GM12878 (cell line): ENCODE results near the gene GAP43. TPM values are rescaled to one million over a fixed set of nuclear protein-coding genes. Genes with fewer than 3 reads are reported as not detected.

ENCODE experiments used
- ATAC-seq: fragments of 200-7000 bp; cut with Tn5 transposase; 3 replicates; pipeline ENCODE4 v1.9.1; 2020; ENCODE audit warnings: mild to moderate bottlenecking, moderate library complexity
- BruUV-seq: library from RNA; stranded (reverse); fragments of 400-500 nt; replicated peaks from 2 replicates; lab custom pipeline; 2021; lab: Mats Ljungman, UMichigan
- CTCF ChIA-PET: fragments of 300-600 bp; sonication (Branson Sonifier 250); formaldehyde crosslinking; extraction: SDS; loops from one replicate; lab custom pipeline; 2021; ENCODE audit warnings: inconsistent platforms; lab: Yijun Ruan, JAX
- POLR2A ChIA-PET: fragments of 350-600 bp; formaldehyde crosslinking; extraction: SDS; loops from one replicate; lab custom pipeline; 2021; ENCODE audit warnings: inconsistent platforms; lab: Charles Lee
- RAD21 ChIA-PET: fragments of 300-600 bp; sonication (Branson Sonifier 250); formaldehyde crosslinking; loops from one replicate; lab custom pipeline; 2023; ENCODE audit warnings: antibody characterized with exemption; ENCODE audit not compliant: unreplicated experiment; lab: Charles Lee
- SMC1A ChIA-PET: fragments of 300-600 bp; sonication (Branson Sonifier 250); formaldehyde crosslinking; loops from one replicate; lab custom pipeline; 2023; ENCODE audit not compliant: unreplicated experiment, uncharacterized antibody; lab: Charles Lee
- DNase-seq: peaks from one replicate; pipeline ENCODE4 v3.0.0-alpha.2; 2011; ENCODE audit warnings: low read depth, low spot score
- FAIRE-seq: peaks from 3 replicates; lab custom pipeline; 2011; peaks lifted over from hg19 to GRCh38; lab: Jason Lieb, UNC
- H2AFZ ChIP-seq: 2 replicates; pipeline ENCODE4 v1.6.0; 2011; ENCODE audit warnings: low read depth, low read length, control low read depth; ENCODE audit not compliant: control insufficient read depth
- H3K27ac ChIP-seq: 2 replicates; pipeline ENCODE4 v1.5.1; 2011; ENCODE audit warnings: control low read depth; ENCODE audit not compliant: control insufficient read depth, insufficient read depth
- H3K27me3 ChIP-seq, 2 experiments: replicated peaks in 1 of 2; 2 replicates each; pipeline versions ENCODE4 v1.6.0 to v1.6.1; 2011; ENCODE audit warnings: low read length in 1 of 2; ENCODE audit not compliant: control insufficient read depth in 2 of 2, insufficient read depth in 2 of 2
- H3K36me3 ChIP-seq, 2 experiments: 2 replicates each; pipeline ENCODE4 v1.5.1; 2011; ENCODE audit warnings: low read length in 1 of 2; ENCODE audit not compliant: control insufficient read depth in 2 of 2, insufficient read depth in 2 of 2
- H3K4me1 ChIP-seq: 2 replicates; pipeline ENCODE4 v1.6.1; 2011; ENCODE audit warnings: mild to moderate bottlenecking, low read length, moderate library complexity, mixed read lengths; ENCODE audit not compliant: control insufficient read depth, insufficient read depth
- H3K4me2 ChIP-seq: 2 replicates; pipeline ENCODE4 v1.6.0; 2011; ENCODE audit warnings: control low read depth; ENCODE audit not compliant: control insufficient read depth, insufficient read depth
- H3K4me3 ChIP-seq: fragments of 200-600 bp; sonication (generic); 2 replicates; pipeline ENCODE4 v1.5.1; 2016
- H3K79me2 ChIP-seq: 2 replicates; pipeline ENCODE4 v1.6.0; 2011; ENCODE audit warnings: low read length; ENCODE audit not compliant: control insufficient read depth, insufficient read depth
- H3K9ac ChIP-seq: 2 replicates; pipeline ENCODE4 v1.8.0; 2011; ENCODE audit warnings: low read length, control low read depth, mixed read lengths; ENCODE audit not compliant: control insufficient read depth, insufficient read depth
- H3K9me3 ChIP-seq: replicated peaks from 3 replicates; pipeline ENCODE4 v1.5.1; 2011; ENCODE audit warnings: mild to moderate bottlenecking, low read length; ENCODE audit not compliant: control insufficient read depth, insufficient read depth
- H4K20me1 ChIP-seq: 2 replicates; pipeline ENCODE4 v1.6.0; 2011; ENCODE audit not compliant: control insufficient read depth, insufficient read depth
- CBX3 ChIP-seq: fragments of 200-600 bp; sonication (generic); IDR thresholded peaks from 2 replicates; pipeline ENCODE4 v1.6.1; 2016; ENCODE audit warnings: low read depth, borderline replicate concordance
- DPF2 ChIP-seq: fragments of 450-650 bp; IDR thresholded peaks from 2 replicates; pipeline ENCODE4 v1.6.1; 2017; ENCODE audit warnings: mild to moderate bottlenecking
- MLLT1 ChIP-seq: fragments of 450-650 bp; IDR thresholded peaks from 2 replicates; pipeline ENCODE4 v1.6.1; 2016; ENCODE audit warnings: mild to moderate bottlenecking
- PRDM15 ChIP-seq: fragments of 450-650 bp; formaldehyde crosslinking; IDR thresholded peaks from 2 replicates; pipeline ENCODE4 v1.4.0; 2020; ENCODE audit warnings: mild to moderate bottlenecking, moderate library complexity
- SMARCA5 ChIP-seq: fragments of 450-650 bp; IDR thresholded peaks from 2 replicates; pipeline ENCODE4 v1.6.1; 2017; ENCODE audit warnings: mild to moderate bottlenecking
- SPI1 ChIP-seq: IDR thresholded peaks from 2 replicates; pipeline ENCODE4 v1.6.1; 2011; ENCODE audit warnings: low read depth, mild to moderate bottlenecking, low read length, moderate library complexity, borderline replicate concordance; ENCODE audit not compliant: insufficient read depth
- ZNF592 ChIP-seq: fragments of 450-650 bp; IDR thresholded peaks from 2 replicates; pipeline ENCODE4 v1.6.1; 2017; ENCODE audit warnings: mild to moderate bottlenecking, moderate library complexity
- WGBS: methylation state at CpG from one replicate; pipeline ENCODE4 v1.1.6; 2016; ENCODE audit warnings: low lambda C conversion rate; ENCODE audit not compliant: insufficient replicate concordance, insufficient coverage; ENCODE audit errors: missing lambda C conversion rate; 5-methylcytosine and 5-hydroxymethylcytosine counted together
- in situ Hi-C: fragments of 300-500 bp; cut with MboI; formaldehyde crosslinking; loops from 9 replicates; pipeline ENCODE4 v1.14.3; 2018; ENCODE audit warnings: mixed read lengths
- intact Hi-C: fragments of 100-400 bp; cut with micrococcal nuclease; formaldehyde crosslinking; loops from one replicate; pipeline ENCODE4 v1.14.2; 2022; ENCODE audit not compliant: unreplicated experiment
- polyA plus RNA-seq, 11 experiments: library from polyadenylated mRNA; depleted of rRNA in 4 of 11; unstranded in 6 of 11; stranded (reverse) in 5 of 11; fragments of >200 nt; fragmentation: Nextera tagmentation in 4 of 11; fragmentation: Illumina TruSeq in 1 of 11; extraction: Ambion mirVana in 4 of 11; extraction: Trizol in 1 of 11; gene quantifications; 1 replicate in 1 of 11; 2 replicates in 10 of 11; pipeline versions ENCODE4 v1.2.1 to v1.2.3, GENCODE V29; 2011 to 2016; ENCODE audit warnings: inconsistent platforms in 2 of 11, missing spikeins in 2 of 11, low read depth in 1 of 11
- total RNA-seq, 4 experiments: library from RNA; depleted of rRNA in 3 of 4; stranded (reverse); fragments of >200 nt in 3 of 4; fragmentation: Illumina TruSeq in 1 of 4; extraction: Trizol in 1 of 4; gene quantifications; 2 replicates each; pipeline versions ENCODE4 v1.2.1 to v1.2.3, GENCODE V29; 2013 to 2021

The GAP43 gene
- total and polyA plus RNA-seq, 10 of the 15 experiments (the other 5 are each of a cell fraction or from before 2014, with no cell fraction given) = 0.06 to 0.16 TPM; not detected in 8

- TF ChIP-seq PRDM15 (CRISPR knock-in tag) = no peak
Observed at GRCh38 chr3:115662356-115662755, 39.0 kb downstream of the GAP43 start (continued).

GRCh38 chr3:115663414-115663813 lies 40.1 kb downstream of the GAP43 start:
- ChIA-PET POLR2A (interaction anchor here (0.5 kb wide), 1 partner anchor 22 kb away, joined by 5 read pairs; no protein-coding TSS in a partner anchor), RAD21 (no interaction called here), CTCF (no interaction called here), SMC1A (no interaction called here)
- peaks cover 0 to 2% of the 10 kb centered on the region in 2 experiments; a peak in 2 of 4 replicates for H3K27me3 ChIP-seq
- FAIRE-seq (no peak), ATAC-seq (no peak), DNase-seq (no peak)
- TF ChIP-seq MLLT1 (no peak), SPI1 (no peak), CBX3 (no peak), ZNF592 (no peak), SMARCA5 (no peak), DPF2 (no peak)
- no peak overlapping the region for H3K27ac ChIP-seq
- H3K36me3 ChIP-seq = no peaks in the 10 kb centered on the region
- no peaks in the 10 kb centered on the region for H3K9me3 ChIP-seq
- peaks cover 5% of the 10 kb centered on the region for H3K4me1 ChIP-seq
- no peak overlapping the region for H3K4me2 ChIP-seq
- no peak overlapping the region for H3K9ac ChIP-seq
- no peaks in the 10 kb centered on the region for H3K79me2 ChIP-seq
- no peak overlapping the region for H3K4me3 ChIP-seq
- H2AFZ ChIP-seq = no peak overlapping the region
- WGBS = 65% methylated on average over 3 of the region's 3 CpGs
- in situ Hi-C loops = no loop called here
- H4K20me1 ChIP-seq = no peaks in the 10 kb centered on the region
- no TSS peak for BruUV-seq
- intact Hi-C loops = no loop called here
